Right atrium auricular region (tissue), 2 donors: ENCODE data around the gene MIB1. TPM values are rescaled to one million over a fixed set of nuclear protein-coding genes. Genes with fewer than 3 reads are reported as not detected.

Experiments used
- DNase-seq: peaks from one replicate; pipeline ENCODE4 v3.0.0-alpha.2; 2019; ENCODE audit warnings: low spot score
- H3K27ac ChIP-seq, 2 donors: fragments of 200-600 bp; sonication (generic); 1 replicate in 1 of 2; 2 replicates in 1 of 2; pipeline ENCODE4 v1.5.1; 2016 to 2019
- H3K27me3 ChIP-seq, 2 donors: fragments of 200-600 bp; sonication (generic); one replicate each; pipeline versions ENCODE4 v1.5.1 to v1.6.0; 2017 to 2019
- H3K36me3 ChIP-seq: fragments of 200-600 bp; sonication (generic); one replicate; pipeline ENCODE4 v1.5.1; 2016
- H3K4me1 ChIP-seq, 2 donors: fragments of 200-600 bp; sonication (generic); one replicate each; pipeline versions ENCODE4 v1.5.1 to v1.6.0; 2017 to 2019
- H3K4me3 ChIP-seq, 2 donors: fragments of 200-600 bp; sonication (generic); 1 replicate in 1 of 2; 2 replicates in 1 of 2; pipeline ENCODE4 v1.5.1; 2017 to 2019; ENCODE audit warnings: mild to moderate bottlenecking in 1 of 2, moderate library complexity in 1 of 2
- H3K9me3 ChIP-seq, 2 donors: fragments of 200-600 bp; sonication (generic); one replicate each; pipeline ENCODE4 v1.5.1; 2019
- microRNA counts, 2 donors: library from miRNA; unstranded; fragments of <30 nt; microRNA quantifications; one replicate each; lab custom pipeline; 2016 to 2017
- total RNA-seq, 2 donors: library from RNA; depleted of rRNA; stranded (reverse); fragments of >200 nt; gene quantifications; one replicate each; pipeline ENCODE4 v1.1.0, GENCODE V29; 2016
- TF ChIP-seq, protein P1 (sequence below), 2 donors: fragments of 200-600 bp; sonication (generic); IDR thresholded peaks; one replicate each; pipeline ENCODE4 v1.5.1; 2019; ENCODE audit warnings: antibody characterized with exemption in 2 of 2

Gene MIB1
- total RNA-seq, 2 donors from 2014 or later: 16.7 to 20.8 TPM

DNA sequence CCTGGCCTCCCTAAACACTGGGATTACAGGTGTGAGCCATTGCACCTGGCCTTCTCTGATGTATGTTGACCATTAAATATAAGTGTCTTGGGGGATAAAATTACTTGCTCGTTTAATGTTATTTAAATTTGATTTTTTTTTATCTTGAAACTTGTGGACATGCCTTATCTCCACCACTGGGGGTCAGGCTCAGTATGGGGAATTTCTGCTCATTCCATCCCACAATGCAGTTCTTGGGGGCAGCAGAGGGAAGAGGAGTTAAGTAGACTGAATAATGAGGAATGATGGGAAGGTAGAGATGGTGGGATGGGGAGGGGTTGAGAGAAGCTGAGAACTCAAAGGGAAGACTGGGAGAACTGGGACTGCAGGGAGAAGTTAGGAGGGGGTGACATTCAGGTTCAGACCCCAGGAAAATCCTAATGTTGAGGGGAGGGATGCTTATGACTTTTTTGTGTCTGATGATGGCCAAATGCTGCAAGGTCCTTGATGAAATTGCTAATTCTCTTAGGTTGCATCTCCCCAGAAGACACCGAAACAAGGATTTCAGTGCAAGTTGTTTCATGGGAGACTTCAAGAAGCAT, 174.2 kb downstream of the MIB1 start:
- no peaks in the 10 kb centered on the region for H3K4me1 ChIP-seq
- peaks cover 0 to 15% of the 10 kb centered on the region in 2 donors for H3K9me3 ChIP-seq
- DNase-seq: no peak
- H3K36me3 ChIP-seq: no peaks in the 10 kb centered on the region
- H3K27ac ChIP-seq: no peak overlapping the region
- no peaks in the 10 kb centered on the region for H3K27me3 ChIP-seq
- no peak overlapping the region for H3K4me3 ChIP-seq
- TF ChIP-seq, protein P1, sequence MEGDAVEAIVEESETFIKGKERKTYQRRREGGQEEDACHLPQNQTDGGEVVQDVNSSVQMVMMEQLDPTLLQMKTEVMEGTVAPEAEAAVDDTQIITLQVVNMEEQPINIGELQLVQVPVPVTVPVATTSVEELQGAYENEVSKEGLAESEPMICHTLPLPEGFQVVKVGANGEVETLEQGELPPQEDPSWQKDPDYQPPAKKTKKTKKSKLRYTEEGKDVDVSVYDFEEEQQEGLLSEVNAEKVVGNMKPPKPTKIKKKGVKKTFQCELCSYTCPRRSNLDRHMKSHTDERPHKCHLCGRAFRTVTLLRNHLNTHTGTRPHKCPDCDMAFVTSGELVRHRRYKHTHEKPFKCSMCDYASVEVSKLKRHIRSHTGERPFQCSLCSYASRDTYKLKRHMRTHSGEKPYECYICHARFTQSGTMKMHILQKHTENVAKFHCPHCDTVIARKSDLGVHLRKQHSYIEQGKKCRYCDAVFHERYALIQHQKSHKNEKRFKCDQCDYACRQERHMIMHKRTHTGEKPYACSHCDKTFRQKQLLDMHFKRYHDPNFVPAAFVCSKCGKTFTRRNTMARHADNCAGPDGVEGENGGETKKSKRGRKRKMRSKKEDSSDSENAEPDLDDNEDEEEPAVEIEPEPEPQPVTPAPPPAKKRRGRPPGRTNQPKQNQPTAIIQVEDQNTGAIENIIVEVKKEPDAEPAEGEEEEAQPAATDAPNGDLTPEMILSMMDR (IDR thresholded peaks at IDR 0.05): peak in 1 of 2 donors; percentile 66

GRCh38 chr18:21915546-21915945, 175.0 kb downstream of the MIB1 start:
- Histone ChIP-seq H3K27me3 (no peaks in the 10 kb centered on the region), H3K9me3 (peaks cover 0 to 15% of the 10 kb centered on the region in 2 donors), H3K4me3 (no peak overlapping the region), H3K36me3 (no peaks in the 10 kb centered on the region), H3K4me1 (no peaks in the 10 kb centered on the region), H3K27ac (no peak overlapping the region)
- TF ChIP-seq, protein P1 (IDR thresholded peaks at IDR 0.05): no peak
- DNase-seq: no peak

GRCh38 chr18:21916594-21916993, 176.0 kb downstream of the MIB1 start:
- H3K27me3 ChIP-seq: no peaks in the 10 kb centered on the region
- TF ChIP-seq, protein P1 (IDR thresholded peaks at IDR 0.05): no peak
- no peak for DNase-seq
- peaks cover 0 to 15% of the 10 kb centered on the region in 2 donors for H3K9me3 ChIP-seq
- H3K4me1 ChIP-seq: no peaks in the 10 kb centered on the region
- H3K4me3 ChIP-seq: no peak overlapping the region
- no peaks in the 10 kb centered on the region for H3K36me3 ChIP-seq
- no peak overlapping the region for H3K27ac ChIP-seq

GRCh38 chr18:21918693-21919092, 178.1 kb downstream of the MIB1 start:
- no peak overlapping the region for H3K27ac ChIP-seq
- H3K36me3 ChIP-seq: no peaks in the 10 kb centered on the region
- H3K27me3 ChIP-seq: no peaks in the 10 kb centered on the region
- H3K4me3 ChIP-seq: no peak overlapping the region
- no peak for DNase-seq
- H3K9me3 ChIP-seq: peaks cover 0 to 15% of the 10 kb centered on the region in 2 donors
- TF ChIP-seq, protein P1 (IDR thresholded peaks at IDR 0.05): no peak
- H3K4me1 ChIP-seq: no peaks in the 10 kb centered on the region

MicroRNAs encoded within 50 kb of the gene (microRNA counts, 767-probe panel; counts per million panel counts)
- microRNA hsa-miR-1 (lab: Ali Mortazavi, UCI): 5,169 to 11,094 counts per million in 2 donors
- microRNA hsa-miR-133a (lab: Ali Mortazavi, UCI): 4,913 to 11,273 counts per million in 2 donors

Other genes with a start within 250 kb of the MIB1 start
- 10 to 100 TPM in 1 of 2 donors, 1 to 10 TPM in 1; 8.8 to 13.6 TPM for gene ESCO1, start 140.1 kb upstream of the MIB1 start, total RNA-seq
- 1 to 10 TPM; 3.2 to 4.4 TPM for gene SNRPD1, start 128.5 kb upstream of the MIB1 start, total RNA-seq
- 1 to 10 TPM; 2.0 to 8.4 TPM for gene ABHD3, start 36.0 kb upstream of the MIB1 start, total RNA-seq